Islet precursor cell (in vitro differentiated cells): ENCODE measurements around the gene CTNNBL1.

Source experiments
- DNase-seq: peaks from one replicate; pipeline ENCODE4 v3.0.0-alpha.2; 2018

The CTNNBL1 gene

DNA sequence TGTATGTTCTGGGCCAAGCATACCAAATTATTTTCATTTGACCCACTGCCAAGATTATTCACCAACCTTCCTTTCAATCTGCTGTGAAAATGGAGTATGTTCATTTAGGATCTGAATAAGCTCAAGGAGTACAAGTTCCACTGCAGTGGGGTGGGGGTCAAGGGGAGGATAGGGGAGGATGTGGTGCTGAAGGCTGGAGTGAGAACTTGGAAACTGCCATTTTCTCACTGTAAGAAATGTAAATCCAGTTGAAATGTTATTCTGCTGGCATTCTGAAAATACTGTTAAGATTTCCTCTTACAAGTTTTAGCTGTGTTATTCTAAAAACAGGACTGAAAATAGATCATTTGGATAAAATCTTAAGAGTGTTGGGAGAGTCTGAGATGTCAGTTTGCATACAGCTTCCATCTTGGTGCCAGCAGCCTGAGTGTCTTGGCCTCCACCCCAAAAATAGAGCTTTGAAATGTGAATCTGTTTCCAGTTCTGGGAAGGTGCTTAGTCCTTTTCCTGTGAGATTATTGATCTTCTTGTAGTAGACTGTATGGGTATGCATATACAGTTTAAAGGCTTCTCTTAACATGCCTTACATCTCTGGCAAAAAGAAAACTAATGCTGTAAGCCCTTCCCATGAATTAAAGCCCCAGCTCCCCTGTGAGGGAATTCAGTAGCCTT lies 84.3 kb downstream of the CTNNBL1 start:
- no peak for DNase-seq

DNA sequence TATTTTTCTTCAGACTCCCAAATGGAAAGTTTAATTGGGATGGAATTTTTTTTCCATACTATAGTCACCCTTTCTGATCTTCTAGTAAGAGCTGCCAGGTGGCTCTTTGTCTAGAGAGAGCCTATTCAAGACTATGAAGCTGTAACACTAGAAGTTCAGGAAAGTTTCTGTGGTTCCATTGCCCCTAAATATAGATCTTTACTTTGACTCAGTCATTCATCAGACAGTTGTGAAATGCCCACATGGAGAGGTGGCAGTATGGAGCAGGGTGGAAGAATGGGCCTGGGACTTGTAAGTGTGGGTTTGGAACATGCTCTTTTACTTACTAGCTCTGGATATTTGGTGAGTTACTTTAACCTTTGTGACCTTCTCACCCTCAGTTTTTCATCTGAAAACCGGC lies 87.8 kb downstream of the CTNNBL1 start:
- no peak for DNase-seq

DNA sequence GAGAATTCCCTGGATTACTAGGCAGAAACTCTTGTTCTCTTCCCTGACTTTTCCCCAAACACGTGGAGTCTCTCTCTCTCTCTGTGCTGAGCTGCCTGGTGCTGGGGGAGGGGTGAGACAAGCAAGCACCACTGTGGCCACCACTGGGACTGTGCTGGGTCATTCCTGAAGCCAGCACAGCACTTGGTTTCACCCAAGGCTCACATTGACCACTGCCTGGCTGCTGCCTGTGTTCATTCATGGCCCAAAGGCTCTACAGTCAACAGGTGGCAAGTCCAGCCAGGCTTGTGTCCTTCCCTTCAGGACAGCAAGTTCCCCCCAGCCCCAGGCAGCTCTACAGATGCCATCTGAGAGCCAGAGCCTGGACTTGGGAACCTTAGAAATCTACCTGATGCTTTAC lies 92.2 kb downstream of the CTNNBL1 start:
- peak; percentile 57 for DNase-seq

DNA sequence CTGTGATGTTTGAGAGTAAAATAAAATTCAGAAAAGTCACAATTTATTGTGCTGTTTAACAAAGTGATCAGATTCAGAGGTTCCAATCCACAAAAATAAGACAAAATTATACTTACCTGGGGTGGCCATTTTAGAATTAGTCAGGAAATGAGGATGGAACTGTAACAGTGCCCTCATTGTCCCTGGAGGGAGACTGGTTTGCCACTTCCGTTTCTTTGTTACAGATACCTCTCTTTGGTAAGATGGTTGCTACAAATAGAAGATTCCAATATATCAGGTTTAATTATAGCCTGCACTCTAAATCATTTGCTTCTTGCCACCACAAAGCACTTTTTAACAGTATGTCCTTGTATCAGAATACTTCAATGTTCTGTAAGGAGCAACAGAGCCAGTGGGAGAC lies 95.6 kb downstream of the CTNNBL1 start:
- DNase-seq, result no peak

DNA sequence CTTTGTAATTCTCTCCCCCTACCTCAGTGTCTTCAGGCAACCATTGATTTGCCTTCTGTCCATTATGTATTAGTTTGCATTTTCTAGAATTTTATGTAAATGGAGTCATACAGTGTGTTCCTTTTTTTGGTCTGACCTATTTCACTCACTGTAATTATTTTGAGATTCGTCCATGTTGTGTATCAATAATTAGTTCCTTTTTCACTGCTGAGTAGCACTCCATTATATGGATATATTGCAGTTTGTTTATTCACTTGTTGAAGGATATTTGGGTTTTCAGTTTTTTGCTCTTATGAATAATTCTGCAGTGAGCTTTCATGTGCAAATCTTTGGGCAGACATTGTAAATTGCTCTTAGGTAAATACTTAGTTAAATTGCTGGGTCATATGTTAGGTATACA lies 97.1 kb downstream of the CTNNBL1 start:
- no peak for DNase-seq

DNA sequence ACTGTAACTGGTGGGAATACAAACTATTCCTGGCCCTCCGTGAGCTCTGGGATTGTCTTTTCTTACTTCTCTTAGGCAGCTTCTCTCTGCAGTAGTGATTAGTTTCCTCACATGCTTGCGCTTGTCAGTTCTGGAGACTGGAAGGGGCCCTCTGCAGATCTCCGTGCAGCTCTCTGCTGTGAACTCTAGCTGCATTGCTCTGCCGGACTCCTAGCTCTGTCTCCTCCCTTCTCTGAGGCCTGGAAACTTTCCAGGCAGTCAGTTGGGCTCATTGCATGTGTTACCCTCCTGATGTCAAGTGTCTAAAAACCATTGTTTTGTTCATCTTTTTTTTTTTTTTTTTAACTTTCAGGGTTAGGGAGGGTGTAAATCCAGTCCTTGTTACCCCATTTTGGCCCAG lies 102.3 kb downstream of the CTNNBL1 start:
- DNase-seq, result no peak

DNA sequence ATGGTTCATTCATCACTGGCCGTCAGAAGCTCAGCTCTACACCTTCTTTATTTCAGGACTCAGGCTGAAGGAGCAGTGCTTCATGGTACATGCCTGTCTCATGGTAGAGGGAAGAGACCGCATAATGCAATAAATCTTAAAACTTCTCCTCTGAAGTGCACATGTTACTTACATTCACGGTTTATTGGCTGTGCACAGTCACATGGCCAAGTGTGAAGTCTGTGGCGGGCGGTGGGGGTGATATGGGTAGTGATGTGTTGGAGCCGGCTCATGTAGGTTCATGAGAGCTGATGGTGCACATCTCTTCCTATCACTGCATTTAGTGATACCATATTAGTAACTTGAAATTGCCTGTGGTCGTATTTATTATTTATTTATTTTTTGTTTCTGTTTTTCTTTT lies 102.9 kb downstream of the CTNNBL1 start:
- no peak for DNase-seq

DNA sequence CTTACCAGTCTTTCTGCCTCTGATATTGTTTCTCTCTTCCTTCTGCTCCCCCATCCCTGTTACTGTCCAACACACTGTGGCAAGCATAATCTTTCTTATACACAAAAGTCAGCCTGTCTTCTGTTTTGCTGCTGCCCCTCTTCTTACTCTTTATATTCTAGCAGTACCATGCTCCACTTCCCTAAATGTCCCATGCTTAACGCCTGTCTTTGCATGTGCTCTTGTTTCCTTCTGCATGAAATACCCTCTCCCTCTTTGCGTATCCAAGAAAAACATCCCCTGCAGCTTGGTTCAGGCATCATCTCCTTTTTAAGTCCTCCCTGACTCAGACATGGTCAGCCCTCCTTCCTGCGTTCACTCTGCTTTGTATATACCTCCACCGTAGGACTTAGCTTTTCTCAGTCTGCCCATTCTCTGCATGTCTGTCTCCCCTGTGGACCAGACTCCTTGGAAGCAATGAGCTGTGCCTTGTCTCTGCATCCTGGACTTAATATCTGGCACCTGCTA lies 103.9 kb downstream of the CTNNBL1 start:
- DNase-seq, result no peak

DNA sequence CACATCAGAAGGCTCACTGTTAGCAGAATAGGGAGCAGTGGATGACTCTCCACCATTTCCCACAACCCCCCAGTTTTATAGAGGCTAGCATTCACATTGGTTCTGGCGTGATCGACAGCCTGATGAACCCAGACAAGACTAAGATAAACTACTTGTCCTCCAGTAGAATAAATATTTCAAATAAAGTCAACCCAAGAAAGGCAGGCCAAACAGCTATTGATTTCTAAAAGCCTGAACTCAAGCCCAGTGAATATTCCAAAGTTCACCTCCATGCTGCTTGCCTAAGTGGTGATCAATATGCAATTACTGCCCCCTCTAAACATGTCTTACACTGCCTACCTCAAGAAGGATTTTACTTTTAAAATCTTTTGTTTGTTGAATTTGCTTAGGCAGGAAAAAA lies 104.5 kb downstream of the CTNNBL1 start:
- DNase-seq, result no peak

DNA sequence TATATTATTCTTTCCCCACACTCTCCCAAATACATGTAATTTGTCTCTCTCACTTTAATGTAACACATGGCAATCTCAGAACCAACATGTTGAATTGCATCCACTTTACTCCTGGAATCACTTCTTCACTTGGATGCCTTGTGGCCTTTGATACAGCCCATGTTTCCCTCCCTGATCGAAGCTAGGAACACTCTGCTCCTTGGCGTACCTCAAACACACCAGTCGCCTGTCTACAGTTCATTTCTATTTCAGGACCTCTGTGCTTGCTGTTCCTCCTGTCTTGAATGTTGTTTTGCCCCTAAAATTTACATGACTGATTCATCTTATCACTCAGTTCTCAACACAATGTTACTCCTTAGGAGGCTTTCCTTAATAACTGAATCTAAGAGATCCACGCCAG lies 106.8 kb downstream of the CTNNBL1 start:
- no peak for DNase-seq

DNA sequence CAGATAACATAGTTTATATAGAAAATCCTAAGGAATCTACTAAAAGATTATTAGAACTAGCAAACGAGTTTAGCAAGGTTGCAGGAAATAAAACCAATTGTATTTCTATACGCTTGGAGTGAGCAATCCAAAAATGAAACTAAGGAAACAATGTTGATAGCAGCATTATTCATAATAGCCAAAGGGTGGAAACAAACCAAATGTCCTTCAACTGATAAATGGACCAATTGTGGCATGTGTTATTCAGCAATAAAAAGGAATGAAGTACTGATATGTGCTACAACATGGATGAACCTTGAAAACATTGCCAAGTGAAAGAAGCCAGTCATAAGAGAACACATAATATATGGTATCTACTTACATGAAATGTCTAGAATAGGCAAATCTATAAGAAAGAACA lies 108.1 kb downstream of the CTNNBL1 start:
- no peak for DNase-seq

DNA sequence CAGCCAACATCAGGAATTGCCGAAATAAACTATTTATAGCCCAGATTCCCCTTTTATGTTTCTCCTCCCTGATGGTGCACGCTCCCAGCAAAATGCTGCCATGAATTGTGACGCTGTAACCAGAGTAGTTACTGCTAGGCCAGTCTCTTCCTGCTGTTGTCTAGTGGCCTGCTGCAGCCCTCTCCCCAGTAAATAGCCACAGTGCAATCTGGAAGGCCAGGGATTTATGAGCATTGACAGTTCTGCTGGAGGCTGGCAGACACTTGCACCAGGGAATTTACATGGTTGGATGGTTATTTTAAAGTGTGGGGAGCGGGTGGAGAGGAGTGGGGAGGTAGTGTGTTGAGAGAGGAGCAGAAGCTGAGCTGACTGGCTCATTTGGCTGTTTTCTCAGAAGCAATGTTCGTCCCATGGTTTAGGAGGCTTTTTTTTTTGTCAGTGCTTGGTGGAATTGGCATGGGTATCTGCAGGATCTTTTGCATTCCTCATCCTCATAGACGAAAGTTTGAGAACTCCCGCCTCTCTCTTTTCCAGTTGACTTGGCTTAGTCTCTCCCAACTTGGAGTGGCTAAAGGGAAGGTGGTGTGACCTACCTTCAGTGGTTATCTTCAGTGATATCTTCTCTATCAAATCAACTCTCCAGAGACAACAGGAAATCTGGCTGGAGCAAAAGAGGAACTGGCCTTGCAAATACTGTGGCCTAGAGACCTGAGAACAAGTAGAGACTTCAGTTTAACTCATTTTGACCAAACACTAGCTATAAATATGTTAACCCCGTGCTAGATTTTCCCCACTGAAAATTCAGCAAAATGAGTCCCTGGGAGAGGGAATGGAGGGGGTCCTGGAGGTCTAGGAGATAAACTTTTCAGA lies 109.8 kb downstream of the CTNNBL1 start:
- no peak for DNase-seq

DNA sequence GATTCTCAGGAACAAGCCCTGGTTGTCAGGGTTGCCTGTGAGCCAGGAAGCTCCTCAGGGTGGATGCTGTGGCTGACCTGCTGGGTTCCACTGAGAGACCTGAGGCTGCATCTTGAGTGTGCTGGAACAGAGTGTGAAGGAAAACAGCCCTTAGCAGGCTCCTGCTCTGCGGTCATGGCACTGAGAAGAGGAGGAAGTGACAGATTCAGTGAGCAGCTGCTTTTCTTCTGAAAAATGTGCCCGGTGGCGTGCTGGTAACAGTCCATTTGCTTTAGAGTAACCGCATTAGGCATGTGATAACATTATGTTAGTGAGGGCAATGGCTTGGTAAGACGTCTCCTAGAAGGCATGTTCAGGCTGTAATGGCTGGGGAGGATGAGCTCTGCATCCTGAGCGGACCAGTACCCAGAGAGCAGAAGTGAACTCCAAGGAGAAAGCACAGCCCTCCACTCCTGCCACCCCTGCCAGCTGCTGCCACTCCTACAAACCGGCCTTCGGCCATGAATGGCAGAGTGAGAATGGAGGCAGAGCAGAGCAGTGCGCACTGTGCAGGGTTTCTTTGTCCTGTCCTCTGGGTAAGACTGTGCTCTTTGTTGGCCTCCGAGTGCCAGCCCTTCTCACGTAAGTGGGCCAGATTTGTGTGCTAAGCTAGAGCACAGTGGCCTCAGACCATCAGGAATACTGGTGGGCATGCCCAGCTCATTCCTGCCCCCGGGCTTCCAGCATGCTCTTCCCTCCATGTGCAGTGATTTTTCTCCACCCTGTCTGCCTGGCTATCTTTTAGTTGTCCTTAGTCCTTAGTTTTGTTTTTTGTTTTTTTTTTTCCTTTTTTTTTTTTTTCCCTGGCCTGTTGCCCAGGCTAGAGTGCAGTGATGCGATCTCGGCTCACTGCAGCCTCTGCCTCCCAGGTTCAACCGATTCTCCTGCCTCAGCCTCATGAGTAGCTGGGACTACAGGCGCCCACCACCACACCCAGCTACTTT lies 111.0 kb downstream of the CTNNBL1 start:
- no peak for DNase-seq

DNA sequence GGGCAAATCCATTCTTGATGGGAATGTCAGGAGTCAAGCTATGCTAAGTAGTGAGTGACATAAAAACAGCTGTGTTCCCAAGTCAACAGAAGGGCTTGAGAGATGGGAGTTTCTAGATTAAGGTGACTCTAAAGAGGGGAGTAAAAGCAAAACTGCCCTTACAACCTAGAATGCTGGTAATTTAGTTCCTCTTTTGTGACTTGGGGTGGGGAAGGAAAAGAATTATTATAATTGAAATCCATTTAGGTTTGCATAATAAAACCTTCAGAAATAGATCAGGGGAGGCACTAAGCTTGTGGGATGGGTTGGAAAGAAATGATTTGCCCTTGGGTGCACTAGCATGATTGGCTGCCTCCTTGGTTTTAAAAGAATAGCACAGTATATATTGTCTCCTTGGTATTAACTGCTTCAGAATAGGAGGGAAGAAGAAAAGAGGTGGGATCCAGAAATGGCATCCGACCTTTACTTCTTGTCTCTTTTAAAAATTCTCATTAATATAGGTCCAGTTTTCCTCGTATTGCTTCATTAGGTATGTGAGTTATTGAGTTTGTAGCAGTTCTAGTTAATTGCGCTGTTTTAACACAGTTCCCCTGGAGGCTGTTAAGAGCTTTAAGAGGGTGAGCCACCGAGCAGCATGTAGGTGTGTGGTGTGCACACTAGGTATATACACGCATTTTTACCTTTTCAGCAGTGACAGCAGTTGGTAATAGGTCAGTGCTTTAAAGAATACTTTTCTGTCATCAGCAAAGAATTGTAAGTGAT lies 113.8 kb downstream of the CTNNBL1 start:
- DNase-seq, result no peak

DNA sequence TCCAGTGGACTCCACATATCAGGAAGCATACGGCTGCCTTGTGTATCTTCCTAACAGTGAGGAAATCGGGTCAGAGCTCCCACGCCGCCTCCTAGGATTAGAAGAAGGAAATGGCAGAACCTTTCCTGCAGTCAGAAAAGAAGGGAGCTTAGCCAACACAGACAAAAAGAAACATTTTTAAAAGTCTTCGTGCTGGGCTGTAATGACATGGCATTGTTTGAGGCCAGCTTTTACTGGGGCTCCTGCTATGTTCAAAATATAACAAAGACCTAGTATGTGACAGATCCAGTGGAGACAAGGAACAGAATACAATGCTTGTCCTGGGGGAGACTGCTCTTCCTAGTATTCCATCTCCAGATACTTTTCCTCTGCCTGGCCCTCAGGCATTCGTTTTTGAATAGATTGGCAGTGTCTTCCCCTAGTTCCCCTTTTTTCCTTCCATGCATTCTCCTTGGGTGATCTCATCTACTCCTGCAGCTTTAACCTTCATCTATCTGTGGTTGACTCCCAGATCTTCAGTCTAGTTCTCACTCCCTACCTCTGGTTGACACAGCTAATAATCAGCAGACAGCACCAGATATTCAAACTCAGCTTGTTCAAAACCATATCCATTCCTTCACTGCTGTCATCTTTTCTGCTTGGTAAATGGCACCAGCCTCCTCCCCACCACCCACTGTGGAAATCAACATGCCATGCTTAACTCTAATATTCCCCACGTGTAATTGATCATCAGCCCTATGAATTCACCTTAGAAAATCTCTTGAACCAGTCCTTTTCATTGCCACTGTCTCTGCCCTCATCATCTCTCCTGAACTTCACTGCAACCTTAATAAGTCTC lies 114.6 kb downstream of the CTNNBL1 start:
- DNase-seq, result peak; percentile 63

DNA sequence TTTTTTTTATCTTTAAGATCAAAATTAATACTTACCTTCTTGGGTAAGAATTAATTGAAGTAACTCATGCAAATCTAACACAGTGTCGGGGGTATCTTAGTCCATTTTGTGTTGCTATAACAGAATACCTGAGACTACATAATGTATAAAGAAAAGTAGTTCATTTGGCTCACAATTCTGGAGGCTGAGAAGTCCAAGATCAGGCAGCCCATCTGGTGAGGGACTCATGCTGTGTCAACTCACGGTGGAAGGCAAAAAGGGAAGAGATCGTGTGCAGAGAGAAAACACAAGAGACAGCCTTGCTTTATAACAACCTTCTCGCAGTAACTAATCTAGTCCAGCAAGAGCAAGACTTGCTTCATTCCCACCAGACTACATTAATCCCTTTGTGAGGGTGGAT lies 116.2 kb downstream of the CTNNBL1 start:
- DNase-seq, result no peak

DNA sequence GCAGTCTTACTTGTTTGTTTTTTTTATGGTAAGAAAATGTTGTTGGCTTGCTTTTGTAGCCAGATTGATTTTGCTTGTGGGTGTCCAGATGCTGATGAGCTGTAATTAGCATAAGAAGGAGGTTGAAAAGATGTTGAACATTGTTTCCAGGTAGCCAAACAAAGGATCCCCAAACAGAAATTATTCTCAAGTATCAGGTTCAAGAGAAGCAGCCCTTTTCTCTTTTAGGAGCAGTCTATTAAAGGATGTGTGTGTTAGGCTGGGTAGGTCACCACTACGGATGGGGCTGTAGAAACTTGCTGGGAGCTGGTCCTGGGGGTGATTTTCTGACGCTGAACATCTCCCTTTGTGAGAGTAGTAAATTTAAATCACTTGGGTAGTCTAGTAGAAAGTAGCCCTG lies 122.2 kb downstream of the CTNNBL1 start:
- no peak for DNase-seq

DNA sequence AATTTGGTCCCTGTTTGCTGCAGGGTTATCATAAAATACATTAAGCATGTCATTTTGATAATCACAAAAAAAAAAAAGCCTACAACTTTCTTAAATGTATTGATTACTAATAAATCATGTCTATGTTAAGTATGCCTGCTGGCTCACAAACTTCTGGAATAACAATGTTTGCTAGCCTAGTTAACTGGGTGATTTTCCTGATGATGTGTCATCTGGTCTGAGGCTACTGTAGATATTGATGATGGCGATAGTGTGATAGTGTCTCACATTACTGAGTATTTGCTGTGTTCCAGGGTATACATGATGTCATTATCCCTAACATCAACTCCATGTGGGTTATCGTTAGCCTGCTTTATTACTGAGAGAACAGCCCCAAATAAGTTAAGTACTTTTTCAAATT lies 122.9 kb downstream of the CTNNBL1 start:
- DNase-seq, result no peak

DNA sequence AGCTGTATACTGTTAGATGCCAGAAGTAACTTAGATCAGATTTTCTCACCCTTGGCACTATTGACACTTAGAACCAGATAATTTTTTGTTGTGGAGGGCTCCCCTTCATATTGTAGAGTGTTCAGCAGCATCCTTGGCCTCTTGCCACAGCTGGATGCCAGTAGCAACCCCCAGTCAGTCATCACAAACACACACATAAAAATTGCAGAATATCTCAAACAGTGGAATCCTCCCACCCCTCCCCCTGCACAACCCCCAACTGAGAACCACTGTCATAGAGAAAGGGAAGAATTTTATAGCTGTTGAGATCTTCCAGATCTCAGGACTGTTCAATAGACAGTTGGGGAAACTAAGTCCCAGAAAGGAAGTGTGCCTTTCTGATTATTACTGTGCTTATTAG lies 127.9 kb downstream of the CTNNBL1 start:
- no peak for DNase-seq

DNA sequence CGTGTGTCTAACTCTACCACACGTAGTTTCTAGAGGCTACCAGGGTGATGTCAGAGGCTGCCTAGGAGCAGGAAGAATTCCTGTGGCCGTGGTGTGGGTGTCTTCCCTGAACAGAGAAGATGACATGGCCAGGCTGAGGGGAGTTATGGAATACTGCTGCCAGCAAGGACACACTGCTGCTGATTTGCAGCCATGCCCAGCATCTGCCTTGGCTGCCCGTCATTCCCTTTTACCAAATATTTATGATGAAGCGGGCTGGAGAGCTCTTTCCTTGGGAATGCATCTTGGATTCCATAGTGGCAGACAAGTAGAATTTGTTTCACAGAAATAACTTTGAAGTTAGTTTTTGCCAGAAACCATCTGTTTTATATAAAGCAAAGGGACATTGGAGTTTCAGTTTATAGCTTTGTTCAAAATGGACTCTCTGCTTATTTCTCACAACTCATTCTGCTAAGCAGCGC lies 128.3 kb downstream of the CTNNBL1 start:
- DNase-seq, result peak; percentile 75

DNA sequence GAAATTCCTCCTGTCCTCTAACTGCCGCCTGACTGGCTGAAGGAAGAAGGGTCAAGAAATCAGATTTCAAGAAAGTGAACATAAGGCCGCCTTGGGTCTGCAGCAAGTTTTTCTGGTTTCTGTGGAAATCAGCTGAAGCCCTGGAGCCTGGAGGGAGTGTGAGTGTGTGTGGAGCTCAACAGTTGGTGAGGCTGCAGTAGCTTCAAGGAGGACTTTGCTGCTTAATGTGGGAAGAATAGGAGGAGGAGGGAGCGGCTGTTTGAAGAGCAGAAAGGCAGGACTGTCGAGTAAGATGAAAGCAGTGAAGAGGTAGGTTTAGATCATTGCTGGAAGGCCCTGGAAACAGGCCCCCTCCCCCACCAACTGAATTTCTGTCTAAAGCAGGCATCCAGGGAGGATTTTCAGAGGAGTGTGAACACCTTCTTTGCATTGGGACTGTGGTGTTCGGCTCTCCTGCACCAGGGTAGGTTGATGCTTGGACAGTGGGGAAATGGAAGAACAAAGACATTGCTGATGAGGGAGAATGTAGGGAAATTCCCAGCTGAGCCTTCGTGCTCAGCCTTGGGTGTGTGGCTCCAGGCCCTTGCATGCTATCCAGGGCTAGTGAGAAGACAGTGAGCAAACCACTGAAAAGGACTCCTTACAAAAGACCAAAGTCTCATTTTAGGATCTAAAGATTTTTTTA lies 129.6 kb downstream of the CTNNBL1 start:
- DNase-seq, result peak; percentile 91
